Fibroblast of skin of right biceps (primary cell): ENCODE results near the gene GORASP1.

Experiments used
- DNase-seq: peaks from one replicate; pipeline ENCODE4 v3.0.0-alpha.2; 2013

GORASP1 gene

DNA sequence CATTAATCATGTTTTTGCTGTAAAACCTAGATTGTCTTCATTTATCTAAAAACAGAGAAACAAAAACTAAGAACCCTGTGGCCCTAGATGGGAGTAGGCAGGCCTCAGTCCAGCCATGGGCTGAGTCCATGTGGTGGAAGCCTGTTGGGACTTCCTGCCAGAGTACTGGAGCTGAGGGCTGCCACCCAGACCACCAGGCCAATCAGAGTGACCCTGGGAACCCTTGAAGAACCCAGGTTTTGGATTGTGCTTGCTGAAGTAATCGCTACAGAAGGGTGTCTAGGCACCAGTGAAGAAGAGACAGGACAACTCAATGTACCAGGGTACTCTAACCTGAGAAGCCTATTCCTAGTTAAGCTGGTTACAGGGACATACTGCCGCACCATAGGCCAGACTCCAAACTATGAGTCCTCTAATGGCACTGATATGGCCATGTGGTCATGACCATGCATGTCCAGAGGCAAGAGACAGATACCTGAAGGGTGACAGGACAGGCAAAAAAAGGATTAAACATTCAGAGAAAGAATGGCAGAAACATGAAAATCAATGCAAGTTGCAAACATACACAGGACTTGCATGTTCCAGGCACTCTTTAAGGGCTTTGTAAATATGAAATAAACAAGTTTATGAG, 33.0 kb upstream of the GORASP1 start:
- DNase-seq = no peak

DNA sequence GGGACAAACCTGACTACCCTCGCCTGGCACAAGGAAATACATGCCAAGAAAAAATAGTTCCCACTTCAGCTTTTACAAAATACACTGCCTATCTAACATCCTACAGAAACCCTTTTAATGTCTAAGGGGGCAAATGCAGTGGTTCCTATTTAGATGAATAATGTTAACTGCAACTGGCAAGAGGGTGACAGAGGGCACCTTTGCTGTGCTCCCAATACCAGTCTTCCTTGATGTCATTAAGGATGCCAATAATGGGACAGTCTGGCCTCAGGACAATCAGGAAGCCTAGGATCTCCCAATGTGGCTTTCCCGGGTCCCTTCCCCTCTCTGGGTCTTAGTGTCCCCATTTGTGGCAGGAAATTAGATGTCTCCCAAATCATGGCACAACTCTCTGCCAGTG, 32.0 kb upstream of the GORASP1 start:
- no peak for DNase-seq

DNA sequence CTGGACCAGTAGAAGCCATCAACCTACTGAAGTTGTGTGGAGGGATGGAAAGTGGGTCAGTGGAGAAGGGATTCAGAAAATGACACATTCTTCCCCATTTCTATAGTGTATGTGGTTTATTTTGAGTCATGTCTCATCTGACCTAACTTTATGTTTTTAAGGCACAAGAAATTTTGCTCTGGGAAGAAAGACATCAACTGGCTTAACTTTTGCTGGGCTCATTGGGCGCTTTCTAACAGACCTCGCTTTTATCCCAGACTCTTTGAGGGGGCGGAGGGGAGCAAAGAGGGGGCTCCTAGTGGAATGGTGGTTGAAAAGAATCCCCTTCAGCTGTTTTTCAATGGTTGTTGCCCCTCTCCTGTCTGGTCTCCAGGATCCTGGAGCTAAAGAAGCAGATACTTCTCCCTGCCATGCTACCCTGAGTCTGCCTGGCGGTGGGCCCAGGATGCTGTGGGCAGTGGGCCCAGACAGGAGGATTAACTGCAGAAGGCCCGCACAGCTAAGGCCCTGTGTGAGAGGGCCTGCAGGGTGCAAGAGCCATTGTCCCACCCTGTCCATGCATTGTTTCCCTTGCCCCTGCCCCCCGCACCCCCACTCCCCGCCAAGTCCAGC, 31.5 kb upstream of the GORASP1 start:
- no peak for DNase-seq

DNA sequence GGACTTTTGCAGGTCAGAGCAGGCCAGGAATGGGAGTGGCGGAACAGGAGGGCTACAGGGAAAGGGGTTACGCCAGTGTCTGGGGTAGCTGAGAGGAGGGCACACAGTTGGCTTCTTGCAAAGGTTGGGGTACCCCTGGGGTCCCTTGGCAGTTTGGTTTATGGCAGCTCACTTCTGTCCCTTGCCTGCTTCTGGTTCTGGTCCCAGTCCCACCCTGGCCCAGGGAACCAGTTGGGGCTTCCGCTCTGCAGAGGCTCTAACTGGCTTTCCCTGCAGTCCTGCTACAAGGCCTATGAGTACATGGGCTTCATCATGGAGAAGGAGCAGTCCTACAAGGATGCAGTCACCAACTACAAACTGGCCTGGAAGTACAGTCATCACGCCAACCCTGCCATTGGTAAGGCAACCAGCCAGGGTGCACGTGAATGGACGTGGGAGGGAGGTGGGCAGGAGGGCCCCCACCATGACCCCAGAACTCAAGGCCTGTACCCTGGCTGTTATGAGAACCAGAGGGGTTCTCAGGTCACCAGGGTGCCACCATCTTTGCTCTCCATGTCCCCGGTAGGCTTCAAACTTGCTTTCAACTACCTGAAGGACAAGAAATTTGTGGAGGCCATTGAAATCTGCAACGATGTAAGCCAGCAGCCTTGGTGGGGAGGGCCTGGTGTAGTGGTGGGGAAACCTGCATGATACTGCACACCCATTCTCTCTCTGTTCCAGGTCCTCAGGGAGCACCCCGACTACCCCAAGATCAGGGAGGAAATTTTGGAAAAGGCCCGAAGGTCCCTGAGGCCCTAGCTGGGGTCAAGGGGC, 30.8 kb upstream of the GORASP1 start:
- no peak for DNase-seq

DNA sequence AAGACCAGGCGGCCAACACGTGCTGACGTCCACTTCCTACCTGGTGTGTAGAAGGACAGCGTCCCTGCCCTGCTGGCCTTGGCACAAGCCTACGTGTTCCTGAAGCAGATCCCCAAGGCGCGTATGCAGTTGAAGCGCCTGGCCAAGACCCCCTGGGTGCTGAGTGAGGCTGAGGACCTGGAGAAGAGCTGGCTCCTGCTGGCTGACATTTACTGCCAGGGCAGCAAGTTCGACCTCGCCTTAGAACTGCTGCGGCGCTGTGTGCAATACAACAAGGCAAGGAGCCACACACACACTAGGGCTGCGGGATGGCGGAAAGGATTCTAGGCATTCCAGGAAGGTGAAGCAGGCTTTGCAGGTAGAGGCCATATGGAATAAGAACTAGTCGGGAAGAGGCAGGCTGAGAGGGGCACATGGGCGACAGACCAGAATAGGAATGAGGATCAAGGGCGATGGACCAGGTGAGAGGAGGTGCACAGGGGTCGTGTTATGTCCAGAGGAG, 30.1 kb upstream of the GORASP1 start:
- DNase-seq = no peak

DNA sequence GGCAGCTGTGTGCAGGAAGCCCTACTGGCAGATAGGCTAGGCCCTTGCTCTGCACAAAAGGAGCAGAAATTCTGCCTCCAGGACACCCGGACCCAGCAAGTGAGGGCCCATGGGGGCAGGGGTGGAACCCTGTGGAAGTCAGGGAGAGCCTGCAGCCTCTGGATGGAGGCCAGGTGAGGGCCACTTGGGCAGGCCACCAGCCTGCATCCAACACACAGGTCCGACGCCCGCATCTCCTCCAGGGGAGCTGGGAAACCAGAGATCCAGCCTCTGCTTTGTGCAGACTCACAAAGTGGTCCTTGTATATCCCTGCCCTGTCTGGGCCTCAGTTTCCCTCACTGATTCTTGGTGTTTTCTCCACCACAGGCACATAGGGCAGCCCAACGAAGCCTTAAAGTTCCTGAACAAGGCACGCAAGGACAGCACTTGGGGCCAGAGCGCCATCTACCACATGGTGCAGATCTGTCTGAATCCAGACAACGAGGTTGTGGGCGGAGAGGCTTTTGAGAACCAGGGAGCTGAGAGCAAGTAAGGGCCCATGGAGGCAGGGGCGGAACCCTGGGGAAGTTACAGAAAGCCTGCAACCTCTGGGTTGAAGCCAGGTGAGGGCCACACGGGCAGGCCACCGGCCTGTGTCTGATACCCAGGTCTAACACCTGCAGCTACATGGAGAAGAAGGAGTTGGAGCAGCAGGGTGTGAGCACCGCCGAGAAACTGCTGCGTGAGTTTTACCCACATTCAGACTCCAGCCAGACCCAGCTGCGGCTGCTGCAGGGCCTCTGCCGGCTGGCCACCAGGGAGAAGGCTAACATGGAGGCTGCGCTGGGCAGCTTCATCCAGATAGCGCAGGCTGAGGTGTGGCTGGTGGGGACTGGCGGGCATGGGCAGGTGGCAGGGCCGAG, 29.4 kb upstream of the GORASP1 start:
- DNase-seq = no peak

DNA sequence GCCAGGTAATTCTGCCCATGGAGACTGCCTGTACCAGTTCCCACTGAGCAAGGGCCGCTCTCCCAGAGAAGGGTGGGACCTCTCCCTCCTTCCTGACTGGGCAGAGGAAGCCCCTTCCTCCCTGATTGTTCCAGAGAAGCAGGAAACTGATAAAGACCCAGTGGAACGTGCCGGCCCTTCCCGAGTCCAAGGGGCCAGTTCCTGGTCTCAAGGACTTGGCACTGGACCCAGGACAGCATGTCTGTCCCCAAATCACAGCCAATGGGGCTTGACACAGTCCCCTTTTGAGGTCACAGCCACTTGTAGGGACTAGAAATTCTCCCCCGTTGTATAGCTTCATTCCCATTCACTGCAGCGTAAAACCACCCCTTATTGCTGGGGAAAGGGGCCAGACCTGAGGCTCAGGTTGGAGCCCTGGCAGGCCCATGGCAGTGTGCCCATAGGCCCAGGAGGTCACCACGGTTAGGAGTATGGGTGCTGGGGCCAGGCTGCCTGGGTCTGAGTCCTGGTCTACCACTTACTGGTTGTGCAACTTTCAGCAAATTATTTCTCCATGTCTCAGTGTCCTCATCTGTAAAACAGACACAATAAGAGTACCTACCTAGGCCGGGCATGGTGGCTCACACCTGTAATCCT, 27.9 kb upstream of the GORASP1 start:
- DNase-seq = no peak

DNA sequence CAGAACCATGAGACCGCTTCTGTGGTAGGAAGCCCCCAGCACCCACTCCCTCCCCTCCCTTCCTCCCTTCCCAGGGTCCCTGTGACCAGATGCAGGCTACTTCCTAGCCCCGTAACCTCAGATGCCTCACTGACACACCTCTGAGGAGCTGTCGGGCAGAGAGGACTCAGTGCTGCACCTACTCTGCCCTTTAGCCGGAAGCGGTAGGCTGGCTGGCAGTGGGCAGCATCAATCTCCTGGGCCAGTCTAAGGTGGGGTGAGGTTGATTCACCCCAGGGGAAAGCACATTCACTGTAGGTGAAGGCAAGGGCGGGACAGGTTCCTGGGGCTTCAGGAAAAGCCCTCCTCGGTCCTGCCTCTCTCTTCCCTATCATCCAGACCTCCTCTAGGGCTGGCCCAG, 26.9 kb upstream of the GORASP1 start:
- no peak for DNase-seq

DNA sequence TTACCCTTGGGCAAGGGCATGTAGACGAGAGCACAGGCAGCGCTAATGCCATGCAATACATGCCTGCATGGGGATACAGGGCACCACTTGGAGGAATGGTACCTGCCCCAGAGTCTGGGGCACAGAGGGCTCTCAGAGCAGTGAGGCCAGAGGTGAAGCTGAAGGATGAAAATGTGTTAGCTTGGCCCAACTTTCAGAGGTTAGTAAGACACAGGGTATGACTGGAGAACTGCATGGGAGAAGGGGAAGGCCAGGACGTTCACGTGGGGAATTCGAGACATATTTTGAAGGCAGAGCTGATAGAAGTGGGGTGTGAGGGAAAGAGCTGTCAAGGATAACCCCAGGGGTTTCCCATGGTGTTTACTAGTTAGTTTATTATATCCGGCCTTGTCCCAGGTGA, 26.4 kb upstream of the GORASP1 start:
- DNase-seq = no peak

DNA sequence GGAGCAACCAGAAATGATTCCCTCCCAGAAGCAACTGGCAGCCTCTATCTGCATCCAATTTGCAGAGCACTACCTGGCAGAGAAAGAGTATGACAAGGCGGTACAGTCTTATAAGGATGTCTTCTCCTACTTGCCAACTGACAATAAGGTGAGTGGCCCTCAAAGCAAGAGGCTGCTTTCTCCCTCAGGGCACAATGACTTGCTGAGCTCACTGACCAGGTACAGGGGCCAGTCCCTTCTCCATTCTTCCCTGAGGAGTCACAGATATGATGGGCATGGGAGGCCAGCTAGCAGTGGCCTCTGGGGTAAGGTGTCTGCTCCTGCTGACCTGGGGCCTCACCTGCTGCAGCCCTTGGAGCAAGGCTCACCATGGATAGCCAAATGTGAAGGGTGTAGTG, 25.7 kb upstream of the GORASP1 start:
- no peak for DNase-seq

DNA sequence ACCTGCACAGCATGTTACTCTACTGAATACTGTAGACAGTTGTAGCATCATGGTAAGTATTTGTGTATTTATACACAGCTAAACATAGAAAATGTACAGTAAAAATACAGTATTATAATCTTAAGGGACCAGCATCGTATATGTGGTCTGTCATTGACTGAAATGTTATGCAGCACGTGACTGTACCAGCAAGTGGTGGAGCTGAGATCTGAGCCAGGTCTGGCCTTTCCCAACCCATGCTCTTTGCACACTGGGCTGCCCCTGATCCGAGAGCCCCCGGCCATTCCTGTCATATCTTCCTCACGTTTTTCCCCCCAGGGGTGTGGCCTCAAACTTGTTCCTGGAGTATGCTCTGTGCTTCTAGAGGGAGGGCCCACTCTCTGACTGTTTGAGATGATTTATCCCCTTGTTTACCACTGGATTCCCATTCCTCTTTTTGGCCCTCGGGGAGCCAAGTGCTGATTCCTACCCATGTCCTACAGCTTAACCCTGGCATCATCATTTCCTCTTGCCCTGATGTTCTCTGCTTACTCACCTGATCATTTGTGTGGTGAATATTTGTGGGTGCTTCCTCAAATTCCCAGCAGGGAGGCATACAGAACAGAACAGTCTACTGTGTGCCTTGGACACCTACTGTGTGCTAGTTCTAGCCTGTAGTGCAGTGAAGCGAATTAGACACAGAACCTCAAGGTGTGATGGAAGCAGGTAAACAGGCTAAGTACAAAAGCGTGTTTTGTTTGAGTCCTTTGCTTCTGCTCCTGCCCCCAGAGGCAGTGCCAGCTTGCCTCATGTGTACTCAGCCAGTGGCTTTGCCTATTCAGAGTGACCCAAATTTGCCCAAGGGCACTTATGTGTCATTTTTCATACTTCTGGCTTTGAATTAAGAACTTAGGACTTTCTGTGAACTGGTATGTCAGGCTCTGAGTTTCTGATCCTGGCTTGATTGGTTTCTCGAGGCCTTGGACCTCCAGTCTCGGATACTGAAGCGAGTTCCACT, 25.0 kb upstream of the GORASP1 start:
- no peak for DNase-seq

DNA sequence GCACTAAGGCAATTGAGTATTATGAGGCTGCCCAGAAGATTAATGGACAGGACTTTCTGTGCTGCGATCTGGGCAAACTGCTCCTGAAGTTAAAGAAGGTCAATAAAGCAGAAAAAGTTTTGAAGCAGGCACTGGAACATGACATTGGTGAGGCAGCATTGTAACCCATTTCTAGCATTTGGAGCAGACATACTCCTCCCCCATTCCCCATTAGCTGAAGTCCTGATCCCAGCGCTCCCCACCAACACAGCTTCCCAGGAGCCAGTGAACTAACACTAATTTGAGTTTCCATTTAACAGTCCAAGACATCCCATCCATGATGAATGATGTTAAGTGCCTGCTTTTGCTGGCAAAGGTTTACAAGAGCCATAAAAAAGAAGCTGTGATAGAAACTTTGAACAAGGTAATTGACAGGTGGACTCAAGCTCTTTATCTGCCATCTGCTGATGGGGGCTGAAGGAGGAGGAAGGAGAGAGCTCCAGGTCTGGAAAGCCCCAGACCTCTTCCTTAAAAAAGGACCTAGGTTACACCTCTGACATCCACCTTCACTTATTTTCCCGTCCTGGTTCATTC, 23.4 kb upstream of the GORASP1 start:
- DNase-seq = no peak

DNA sequence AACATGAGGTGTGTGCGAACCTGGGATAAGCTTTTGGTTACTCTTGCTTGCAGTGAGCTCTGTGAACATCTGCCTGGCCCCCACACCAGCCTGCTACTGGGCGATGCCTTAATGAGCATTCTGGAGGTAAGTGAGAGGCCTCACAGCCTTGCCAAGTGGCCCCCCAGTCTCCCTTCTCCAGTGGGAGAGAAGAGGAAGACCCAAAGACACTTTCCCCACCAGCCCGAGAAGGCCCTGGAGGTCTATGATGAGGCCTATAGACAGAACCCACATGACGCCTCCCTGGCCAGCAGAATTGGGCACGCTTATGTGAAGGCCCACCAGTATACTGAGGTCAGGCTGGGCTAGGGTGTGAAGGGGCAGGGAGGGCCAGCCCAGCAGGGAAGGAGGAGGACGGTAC, 22.6 kb upstream of the GORASP1 start:
- no peak for DNase-seq

DNA sequence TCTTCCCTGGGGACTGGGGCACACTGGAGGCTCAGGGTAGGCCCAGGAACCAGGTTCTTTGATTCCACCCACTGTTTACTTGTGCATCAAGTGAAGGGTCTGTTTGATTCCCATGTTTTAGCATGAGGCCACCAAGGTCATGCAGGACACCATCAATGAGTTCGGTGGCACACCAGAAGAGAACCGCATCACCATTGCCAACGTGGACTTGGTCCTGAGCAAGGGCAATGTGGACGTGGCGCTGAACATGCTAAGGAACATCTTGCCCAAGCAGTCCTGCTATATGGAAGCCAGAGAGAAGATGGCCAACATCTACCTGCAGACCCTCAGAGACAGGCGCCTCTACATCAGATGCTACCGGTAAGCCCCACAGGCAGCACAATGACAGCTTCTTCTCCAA, 21.5 kb upstream of the GORASP1 start:
- DNase-seq = no peak

DNA sequence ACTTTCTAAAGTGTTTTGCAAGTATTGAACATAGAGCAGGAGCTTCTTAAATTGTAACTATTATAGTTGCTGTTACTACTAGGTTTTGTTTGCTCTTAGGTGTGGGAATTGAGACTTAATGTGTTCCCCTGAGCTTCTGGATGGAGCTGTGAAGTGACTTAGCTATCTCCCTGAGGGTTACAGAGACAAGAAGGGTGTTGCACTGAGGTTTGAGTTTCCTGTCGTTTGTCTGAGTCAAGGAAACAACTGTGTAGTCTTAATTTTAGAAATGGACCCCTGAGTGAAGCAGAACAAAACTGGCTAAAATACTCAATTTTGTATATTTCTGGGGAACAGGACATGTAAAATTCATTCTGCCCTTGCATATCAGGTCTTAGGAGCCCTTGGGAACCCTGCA, 20.5 kb upstream of the GORASP1 start:
- DNase-seq = no peak

DNA sequence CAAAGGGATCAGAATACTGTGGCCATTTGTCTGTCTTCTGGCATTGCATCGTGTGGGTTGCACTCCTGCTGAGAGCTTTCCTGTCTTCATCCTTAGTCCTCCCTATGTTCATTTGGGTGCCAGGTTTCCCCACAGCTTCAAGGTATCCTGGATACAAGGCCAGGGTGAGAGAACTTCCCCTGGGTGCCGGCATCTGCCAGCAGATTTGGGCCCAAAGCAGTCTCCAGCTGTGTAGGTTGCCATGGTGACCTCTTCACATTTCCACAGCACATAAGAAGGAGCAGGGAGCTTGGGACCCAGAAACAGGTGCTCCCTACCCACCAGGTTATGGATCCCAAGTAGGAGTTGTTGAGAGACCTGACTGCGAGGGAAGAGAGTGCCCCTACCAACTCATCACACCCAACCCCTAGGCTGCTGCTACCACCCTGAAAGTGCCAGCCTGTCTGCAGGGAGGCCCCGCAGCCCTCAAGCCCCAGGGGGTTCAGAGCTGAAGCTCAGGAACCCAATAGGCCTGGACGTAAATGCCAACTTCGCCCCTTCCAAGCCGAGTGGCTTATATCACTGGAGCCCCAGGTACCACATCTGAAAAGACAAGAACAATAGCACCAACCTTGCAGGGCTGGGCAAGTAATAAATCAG, 20.0 kb upstream of the GORASP1 start:
- DNase-seq = no peak

DNA sequence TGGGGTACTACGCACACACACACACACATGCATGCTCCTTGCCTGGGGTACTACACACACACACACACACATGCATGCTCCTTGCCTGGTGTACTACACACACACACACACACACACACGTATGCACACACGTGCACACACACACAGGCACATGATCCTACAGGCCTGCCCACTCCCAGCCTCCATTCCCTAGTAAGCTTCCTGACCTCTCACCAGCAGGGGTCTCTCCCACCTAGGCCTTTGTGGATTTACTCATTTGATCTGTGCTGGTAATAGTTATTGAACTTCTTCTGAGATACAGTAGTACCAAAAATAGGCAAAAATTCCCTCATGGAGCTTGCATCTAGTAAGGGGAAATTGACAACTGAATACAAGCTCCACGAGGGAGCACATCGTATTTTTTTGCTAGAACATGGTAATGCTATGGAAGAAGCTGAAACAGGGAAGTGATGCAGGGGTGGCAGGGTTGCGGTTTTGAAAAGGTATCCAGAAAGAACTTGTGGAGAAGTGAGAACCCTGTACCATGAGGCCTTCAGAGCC, 19.2 kb upstream of the GORASP1 start:
- DNase-seq = peak; percentile 69

DNA sequence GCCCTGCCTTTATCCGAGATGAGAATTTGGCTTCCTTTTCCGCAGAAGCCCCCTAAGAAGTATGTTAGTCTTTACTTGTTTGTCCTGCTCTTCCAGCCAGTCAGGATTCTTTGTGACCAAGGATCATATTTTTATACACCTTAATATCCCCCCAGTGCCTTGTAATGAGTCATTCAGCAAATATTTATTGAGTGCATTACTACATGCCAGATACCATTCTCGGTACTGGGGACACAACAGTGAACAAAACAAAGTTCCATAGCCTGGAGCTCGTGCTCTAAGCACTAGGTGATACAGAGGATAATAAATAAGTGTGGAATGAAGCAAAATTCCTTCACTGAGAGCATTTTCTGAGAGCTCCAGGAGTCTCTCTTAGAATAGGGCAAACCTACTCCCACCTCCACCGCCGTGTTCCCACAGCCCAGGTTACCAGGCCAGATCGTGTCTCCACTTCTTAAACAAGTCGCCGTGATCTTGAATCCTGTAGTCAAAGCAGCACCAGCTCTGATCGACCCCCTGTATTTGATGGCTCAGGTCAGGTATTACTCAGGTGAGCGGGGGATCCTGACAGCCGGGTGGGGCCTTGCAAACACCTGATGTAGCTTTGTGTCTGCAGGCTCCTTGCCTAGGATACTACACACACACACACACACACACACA, 18.5 kb upstream of the GORASP1 start:
- DNase-seq = peak; percentile 64
